K562 (cell line): ENCODE measurements around the gene ROM1. TPM values are rescaled to one million over a fixed set of nuclear protein-coding genes. Genes with fewer than 3 reads are reported as not detected.
A peak's percentile ranks its signal among the peaks of the same experiment; 100 is the strongest.

Experiments used
- BCLAF1 ChIP-seq, 2 experiments: fragments of 450-650 bp in 1 of 2; IDR thresholded peaks; 2 replicates each; pipeline ENCODE4 v1.6.1; 2011 to 2017; ENCODE audit warnings: low read depth in 2 of 2, antibody characterized with exemption in 1 of 2, borderline replicate concordance in 1 of 2, low read length in 1 of 2, mild to moderate bottlenecking in 1 of 2, mixed read lengths in 1 of 2; ENCODE audit not compliant: control insufficient read depth in 1 of 2
- BRD4 ChIP-seq: fragments of 200-600 bp; sonication (generic); IDR thresholded peaks from 2 replicates; pipeline ENCODE4 v1.6.1; 2017; ENCODE audit warnings: inconsistent platforms
- DEAF1 ChIP-seq: fragments of 450-650 bp; formaldehyde crosslinking; IDR thresholded peaks from 2 replicates; pipeline ENCODE4 v1.4.0; 2020; ENCODE audit warnings: mild to moderate bottlenecking, moderate library complexity
- EP400 ChIP-seq: fragments of 450-650 bp; IDR thresholded peaks from 2 replicates; pipeline ENCODE4 v1.6.1; 2017; ENCODE audit warnings: antibody characterized with exemption, mild to moderate bottlenecking, moderate library complexity
- FIP1L1 ChIP-seq: fragments of 200-400 bp; formaldehyde crosslinking; IDR thresholded peaks from 2 replicates; pipeline ENCODE4 v1.6.1; 2018; ENCODE audit warnings: mild to moderate bottlenecking, low read depth, low read length; ENCODE audit not compliant: poor library complexity, severe bottlenecking
- GATAD2A ChIP-seq: fragments of 450-650 bp; IDR thresholded peaks from 2 replicates; pipeline ENCODE4 v1.6.1; 2017
- KDM2B ChIP-seq: fragments of 250-450 bp; sonication (Bioruptor Pico); IDR thresholded peaks from 2 replicates; pipeline ENCODE4 v1.8.0; 2021; ENCODE audit warnings: mild to moderate bottlenecking, moderate library complexity
- LCOR ChIP-seq: sonication (generic); formaldehyde crosslinking; IDR thresholded peaks from 2 replicates; pipeline ENCODE4 v1.8.0; 2022; ENCODE audit warnings: mild to moderate bottlenecking, missing genetic modification reagents
- NFATC3 ChIP-seq: fragments of 450-650 bp; IDR thresholded peaks from 2 replicates; pipeline ENCODE4 v1.6.1; 2017; ENCODE audit warnings: mild to moderate bottlenecking
- PHF20 ChIP-seq: fragments of 450-650 bp; IDR thresholded peaks from 2 replicates; pipeline ENCODE4 v1.6.1; 2018; ENCODE audit not compliant: partially characterized antibody
- POLR2AphosphoS2 ChIP-seq: IDR thresholded peaks from 2 replicates; pipeline ENCODE4 v1.6.1; 2012; ENCODE audit warnings: low read length, improper control_type of control experiment
- POLR3G ChIP-seq: IDR thresholded peaks from 2 replicates; pipeline ENCODE4 v1.6.1; 2011; ENCODE audit not compliant: insufficient read length, insufficient replicate concordance; ENCODE audit errors: extremely low read depth
- RBBP5 ChIP-seq: fragments of 200-600 bp; sonication (generic); IDR thresholded peaks from 2 replicates; pipeline ENCODE4 v1.6.1; 2012; ENCODE audit warnings: borderline replicate concordance, mild to moderate bottlenecking, low read length, control low read depth, inconsistent platforms; ENCODE audit not compliant: insufficient read depth, poor library complexity, severe bottlenecking
- RNF2 ChIP-seq: sonication (generic); IDR thresholded peaks from 2 replicates; pipeline ENCODE4 v1.6.1; 2016
- TFAP4 ChIP-seq: sonication (generic); formaldehyde crosslinking; IDR thresholded peaks from 2 replicates; pipeline ENCODE4 v1.8.0; 2022; ENCODE audit warnings: missing genetic modification reagents, mild to moderate bottlenecking, moderate library complexity, borderline replicate concordance
- ZBED1 ChIP-seq: IDR thresholded peaks from 2 replicates; pipeline ENCODE4 v1.6.1; 2014
- ZNF282 ChIP-seq: sonication (generic); formaldehyde crosslinking; IDR thresholded peaks from 2 replicates; pipeline ENCODE4 v1.8.1; 2023; ENCODE audit warnings: missing genetic modification reagents
- ZNF384 ChIP-seq: IDR thresholded peaks from 2 replicates; pipeline ENCODE4 v1.6.1; 2012; ENCODE audit warnings: low read depth, low read length, improper control_type of control experiment
- ZZZ3 ChIP-seq: fragments of 450-650 bp; IDR thresholded peaks from 2 replicates; pipeline ENCODE4 v1.6.1; 2016; ENCODE audit warnings: antibody characterized with exemption, mild to moderate bottlenecking, moderate library complexity
- polyA plus RNA-seq, 8 experiments: library from polyadenylated mRNA; depleted of rRNA in 4 of 8; stranded (reverse) in 5 of 8; unstranded in 3 of 8; fragments of >200 nt; fragmentation: Nextera tagmentation in 2 of 8; fragmentation: Illumina TruSeq in 1 of 8; extraction: Ambion mirVana in 2 of 8; extraction: Trizol in 1 of 8; gene quantifications; 2 replicates each; pipeline versions ENCODE4 v1.2.1 to v1.2.3, GENCODE V29; 2011 to 2014; ENCODE audit warnings: inconsistent platforms in 1 of 8, missing spikeins in 1 of 8
- total RNA-seq, 7 experiments: library from RNA; depleted of rRNA in 6 of 7; stranded (reverse); fragments of >200 nt in 6 of 7; fragmentation: Illumina TruSeq in 2 of 7; extraction: Trizol in 2 of 7; gene quantifications; 2 replicates each; pipeline versions ENCODE4 v1.2.1 to v1.2.3, GENCODE V29; 2011 to 2021; ENCODE audit warnings: low replicate concordance in 1 of 7
- TF ChIP-seq, protein P1 (sequence below), 2 experiments: IDR thresholded peaks; 2 replicates each; pipeline ENCODE4 v1.6.1; 2012; ENCODE audit warnings: improper control_type of control experiment in 2 of 2, low read depth in 2 of 2, low read length in 2 of 2, borderline replicate concordance in 1 of 2

The ROM1 gene
- total and polyA plus RNA-seq, 9 of the 15 experiments (the other 6 are each of a cell fraction or from before 2014, with no cell fraction given), result 0.75 to 4.0 (median 2.6) TPM

- TF ChIP-seq BCLAF1 (IDR thresholded peaks at IDR 0.05; ENCODE audit: borderline replicate concordance in 1 of 2, control insufficient read depth in 1 of 2, low read depth in 2 of 2, low read length in 1 of 2) (0 out of 4 replicates have a peak, but pooled peaks of 1 of the 2 experiments have one; percentile 28), RBBP5 (peak; percentile 70), ZBED1 (peak; percentile 19; the same call in 1 of the 2 replicates), BRD4 (0 out of 2 replicates have a peak, but pooled peaks have one; percentile 54), ZNF384 (0 out of 2 replicates have a peak, but pooled peaks have one; percentile 16), PHF20 (peak; percentile 36), EP400 (0 out of 2 replicates have a peak, but pooled peaks have one; percentile 7), ZNF282 (0 out of 2 replicates have a peak, but pooled peaks have one; percentile 1), NFATC3 (peak; percentile 58; the same call in 1 of the 2 replicates), GATAD2A (peak; percentile 87; the same call in 1 of the 2 replicates), ZZZ3 (no peak), DEAF1 (CRISPR knock-in tag) (peak; percentile 100), TFAP4 (CRISPR knock-in tag) (peak; percentile 78), FIP1L1 (peak; percentile 71), POLR2AphosphoS2 (peak; percentile 96), KDM2B (CRISPR knock-in tag) (peak; percentile 57; the same call in 1 of the 2 replicates), POLR3G (no peak), RNF2 (peak; percentile 57; the same call in 1 of the 2 replicates), LCOR (CRISPR knock-in tag) (peak; percentile 85)
- TF ChIP-seq, protein P1, sequence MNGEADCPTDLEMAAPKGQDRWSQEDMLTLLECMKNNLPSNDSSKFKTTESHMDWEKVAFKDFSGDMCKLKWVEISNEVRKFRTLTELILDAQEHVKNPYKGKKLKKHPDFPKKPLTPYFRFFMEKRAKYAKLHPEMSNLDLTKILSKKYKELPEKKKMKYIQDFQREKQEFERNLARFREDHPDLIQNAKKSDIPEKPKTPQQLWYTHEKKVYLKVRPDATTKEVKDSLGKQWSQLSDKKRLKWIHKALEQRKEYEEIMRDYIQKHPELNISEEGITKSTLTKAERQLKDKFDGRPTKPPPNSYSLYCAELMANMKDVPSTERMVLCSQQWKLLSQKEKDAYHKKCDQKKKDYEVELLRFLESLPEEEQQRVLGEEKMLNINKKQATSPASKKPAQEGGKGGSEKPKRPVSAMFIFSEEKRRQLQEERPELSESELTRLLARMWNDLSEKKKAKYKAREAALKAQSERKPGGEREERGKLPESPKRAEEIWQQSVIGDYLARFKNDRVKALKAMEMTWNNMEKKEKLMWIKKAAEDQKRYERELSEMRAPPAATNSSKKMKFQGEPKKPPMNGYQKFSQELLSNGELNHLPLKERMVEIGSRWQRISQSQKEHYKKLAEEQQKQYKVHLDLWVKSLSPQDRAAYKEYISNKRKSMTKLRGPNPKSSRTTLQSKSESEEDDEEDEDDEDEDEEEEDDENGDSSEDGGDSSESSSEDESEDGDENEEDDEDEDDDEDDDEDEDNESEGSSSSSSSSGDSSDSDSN (IDR thresholded peaks at IDR 0.05; ENCODE audit: borderline replicate concordance in 1 of 2, low read depth in 2 of 2, low read length in 2 of 2), result peak; percentile 89 to 97; a peak in 3 of 4 replicates
Measured at GRCh38 chr11:62601372-62602140, 11.5 kb upstream of the ROM1 start, which contains the start of gene MTA2 (continued).
